Spinal cord (tissue), 10 donors: Measurements from ENCODE around the gene OSGIN1. TPM values are rescaled to one million over a fixed set of nuclear protein-coding genes. Genes with fewer than 3 reads are reported as not detected.

Source experiments
- DNase-seq, 6 donors: peaks; one replicate each; pipeline versions ENCODE4 v3.0.0 to v3.0.0-alpha.2; 2013 to 2015; ENCODE audit warnings: low spot score in 6 of 6, low read depth in 4 of 6
- H3K27ac ChIP-seq: one replicate; pipeline ENCODE4 v1.5.1; 2013; ENCODE audit warnings: low read depth, low read length, control low read depth
- H3K27me3 ChIP-seq: one replicate; pipeline ENCODE4 v1.6.1; 2013; ENCODE audit warnings: low read length; ENCODE audit not compliant: control insufficient read depth, insufficient read depth
- H3K36me3 ChIP-seq: one replicate; pipeline ENCODE4 v1.6.1; 2013; ENCODE audit warnings: low read length; ENCODE audit not compliant: control insufficient read depth, insufficient read depth
- H3K4me1 ChIP-seq: one replicate; pipeline ENCODE4 v1.6.1; 2013; ENCODE audit warnings: low read length; ENCODE audit not compliant: control insufficient read depth, insufficient read depth
- H3K4me3 ChIP-seq: one replicate; pipeline ENCODE4 v1.5.1; 2013; ENCODE audit warnings: low read depth, low read length, control low read depth
- H3K9me3 ChIP-seq: one replicate; pipeline ENCODE4 v1.6.1; 2013; ENCODE audit warnings: low read length; ENCODE audit not compliant: control insufficient read depth, insufficient read depth
- WGBS: methylation state at CpG from one replicate; pipeline ENCODE4 v1.1.5; 2013; ENCODE audit warnings: missing lambda C conversion rate; ENCODE audit not compliant: insufficient coverage; 5-methylcytosine and 5-hydroxymethylcytosine counted together
- polyA plus RNA-seq, 2 donors: library from polyadenylated mRNA; unstranded; fragments of 120-200 nt; gene quantifications; one replicate each; pipeline ENCODE4 v1.2.1, GENCODE V29; 2013; ENCODE audit not compliant: insufficient read length in 2 of 2
- total RNA-seq, 2 donors: library from RNA; depleted of rRNA in 1 of 2; stranded (reverse); fragments of 120-200 nt in 1 of 2; fragments of >200 nt in 1 of 2; gene quantifications; one replicate each; pipeline versions ENCODE4 v1.2.3 to v1.2.4, GENCODE V29; 2013 to 2014
- donor health status: healthy.

The OSGIN1 gene
- total and polyA plus RNA-seq, 4 donors: 0.20 to 1.2 (median 0.68) TPM

GRCh38 chr16:83956336-83957289 lies 3.6 kb downstream of the OSGIN1 start:
- Histone ChIP-seq H3K9me3 (no peaks in the 10 kb centered on the region), H3K4me3 (no peak overlapping the region), H3K27ac (no peak overlapping the region), H3K4me1 (peaks cover 22% of the 10 kb centered on the region), H3K36me3 (peaks cover 12% of the 10 kb centered on the region), H3K27me3 (peaks cover 7% of the 10 kb centered on the region)
- DNase-seq: peak in 5 of 6 donors; percentile 43 to 91 (median 48)
- WGBS: 50% methylated on average over 22 of the region's 22 CpGs

GRCh38 chr16:83957296-83957855 lies 4.3 kb downstream of the OSGIN1 start:
- Histone ChIP-seq H3K27ac (no peak overlapping the region), H3K9me3 (no peaks in the 10 kb centered on the region), H3K36me3 (peaks cover 12% of the 10 kb centered on the region), H3K4me3 (no peak overlapping the region), H3K27me3 (peaks cover 7% of the 10 kb centered on the region), H3K4me1 (peaks cover 22% of the 10 kb centered on the region)
- 84% methylated on average over 8 of the region's 14 CpGs for WGBS
- DNase-seq: no peak

- H3K4me1 ChIP-seq: peaks cover 14% of the 10 kb centered on the region
- 79% methylated on average over 20 of the region's 21 CpGs for WGBS
- H3K36me3 ChIP-seq: peaks cover 15% of the 10 kb centered on the region
- H3K4me3 ChIP-seq: no peak overlapping the region
- no peak for DNase-seq
- no peak overlapping the region for H3K27ac ChIP-seq
- H3K9me3 ChIP-seq: no peaks in the 10 kb centered on the region
- peaks cover under 1% of the 10 kb centered on the region for H3K27me3 ChIP-seq
These were observed 5.3 kb downstream of the OSGIN1 start for GRCh38 chr16:83958137-83958845.

- WGBS: 81% methylated on average over 11 of the region's 21 CpGs
- peaks cover 15% of the 10 kb centered on the region for H3K36me3 ChIP-seq
- H3K4me3 ChIP-seq: no peak overlapping the region
- H3K9me3 ChIP-seq: no peaks in the 10 kb centered on the region
- DNase-seq: no peak
- peaks cover 7% of the 10 kb centered on the region for H3K4me1 ChIP-seq
- no peaks in the 10 kb centered on the region for H3K27me3 ChIP-seq
- no peak overlapping the region for H3K27ac ChIP-seq
These were observed 6.0 kb downstream of the OSGIN1 start for GRCh38 chr16:83958846-83959565.

- no peaks in the 10 kb centered on the region for H3K9me3 ChIP-seq
- peaks cover 7% of the 10 kb centered on the region for H3K4me1 ChIP-seq
- H3K27ac ChIP-seq: no peak overlapping the region
- no peak for DNase-seq
- WGBS: 83% methylated on average over 6 of the region's 12 CpGs
- H3K4me3 ChIP-seq: no peak overlapping the region
- H3K36me3 ChIP-seq: peaks cover 15% of the 10 kb centered on the region
- H3K27me3 ChIP-seq: no peaks in the 10 kb centered on the region
These were observed 6.8 kb downstream of the OSGIN1 start for GRCh38 chr16:83959656-83960434.

GRCh38 chr16:83960521-83961249 lies 7.6 kb downstream of the OSGIN1 start:
- DNase-seq: no peak
- H3K4me1 ChIP-seq: peaks cover 7% of the 10 kb centered on the region
- no peak overlapping the region for H3K27ac ChIP-seq
- no peak overlapping the region for H3K4me3 ChIP-seq
- 93% methylated on average over 26 of the region's 29 CpGs for WGBS
- H3K9me3 ChIP-seq: no peaks in the 10 kb centered on the region
- H3K36me3 ChIP-seq: peaks cover 22% of the 10 kb centered on the region
- H3K27me3 ChIP-seq: no peaks in the 10 kb centered on the region

- H3K36me3 ChIP-seq: peaks cover 25% of the 10 kb centered on the region
- no peaks in the 10 kb centered on the region for H3K9me3 ChIP-seq
- H3K27ac ChIP-seq: no peak overlapping the region
- peaks cover 7% of the 10 kb centered on the region for H3K4me1 ChIP-seq
- H3K27me3 ChIP-seq: no peaks in the 10 kb centered on the region
- H3K4me3 ChIP-seq: no peak overlapping the region
- no peak for DNase-seq
- 63% methylated on average over 3 of the region's 5 CpGs for WGBS
These were observed 8.6 kb downstream of the OSGIN1 start for GRCh38 chr16:83961591-83961990.

GRCh38 chr16:83963277-83964119 lies 10.5 kb downstream of the OSGIN1 start:
- 76% methylated on average over 21 of the region's 22 CpGs for WGBS
- Histone ChIP-seq H3K27ac (no peak overlapping the region), H3K27me3 (no peaks in the 10 kb centered on the region), H3K9me3 (no peaks in the 10 kb centered on the region), H3K36me3 (peaks cover 25% of the 10 kb centered on the region), H3K4me1 (peaks cover 2% of the 10 kb centered on the region), H3K4me3 (no peak overlapping the region)
- no peak for DNase-seq
